Endothelial cell (in vitro differentiated cells): Measurements from ENCODE around the gene SRGAP3. TPM values are rescaled to one million over a fixed set of nuclear protein-coding genes. Genes with fewer than 3 reads are reported as not detected.

Experiments
- DNase-seq: peaks from one replicate; pipeline ENCODE4 v3.0.0; 2021; ENCODE audit warnings: low spot score
- H3K27ac Mint-ChIP-seq: one replicate; pipeline ENCODE4 v1.8.0; 2021; ENCODE audit warnings: mixed read lengths, inconsistent platforms; ENCODE audit not compliant: unreplicated experiment
- H3K27me3 Mint-ChIP-seq: one replicate; pipeline ENCODE4 v1.8.0; 2021; ENCODE audit warnings: mild to moderate bottlenecking, moderate library complexity, mixed read lengths, inconsistent platforms; ENCODE audit not compliant: unreplicated experiment
- H3K36me3 Mint-ChIP-seq: one replicate; pipeline ENCODE4 v1.8.0; 2021; ENCODE audit warnings: mild to moderate bottlenecking, low read depth, mixed read lengths, inconsistent platforms; ENCODE audit not compliant: unreplicated experiment
- H3K4me1 Mint-ChIP-seq: one replicate; pipeline ENCODE4 v1.8.0; 2021; ENCODE audit warnings: mild to moderate bottlenecking, mixed read lengths, inconsistent platforms; ENCODE audit not compliant: unreplicated experiment
- H3K4me3 Mint-ChIP-seq: one replicate; pipeline ENCODE4 v1.8.0; 2021; ENCODE audit warnings: mild to moderate bottlenecking, mixed read lengths, inconsistent platforms; ENCODE audit not compliant: unreplicated experiment
- H3K9me3 Mint-ChIP-seq: one replicate; pipeline ENCODE4 v1.8.0; 2021; ENCODE audit warnings: mixed read lengths, inconsistent platforms; ENCODE audit not compliant: unreplicated experiment
- CTCF ChIP-seq: fragments of 200-600 bp; sonication (generic); IDR thresholded peaks from one replicate; pipeline ENCODE4 v1.5.0; 2021; ENCODE audit warnings: antibody characterized with exemption; ENCODE audit not compliant: unreplicated experiment
- total RNA-seq: library from RNA; stranded (reverse); fragmentation: NEBNext Ultra II Directional; extraction: Animal tissue kit (Norgen Biotek cat#: 25700); gene quantifications from one replicate; pipeline ENCODE4 v1.2.1, GENCODE V29; 2021; ENCODE audit not compliant: unreplicated experiment

SRGAP3 gene
- total RNA-seq, 1 donor from 2014 or later, result 12.0 TPM

GRCh38 chr3:9139366-9139765 lies 110.1 kb downstream of the SRGAP3 start:
- Mint-ChIP-seq H3K36me3 (no peaks in the 10 kb centered on the region), H3K4me1 (no peaks in the 10 kb centered on the region), H3K27me3 (peaks cover 6% of the 10 kb centered on the region), H3K9me3 (peaks cover 6% of the 10 kb centered on the region), H3K4me3 (no peak overlapping the region), H3K27ac (no peak overlapping the region)
- no peak for DNase-seq
- TF ChIP-seq CTCF, result no peak

- H3K27ac Mint-ChIP-seq, result no peak overlapping the region
- DNase-seq, result no peak
- no peaks in the 10 kb centered on the region for H3K36me3 Mint-ChIP-seq
- H3K27me3 Mint-ChIP-seq, result peaks cover 4% of the 10 kb centered on the region
- H3K9me3 Mint-ChIP-seq, result peaks cover 6% of the 10 kb centered on the region
- TF ChIP-seq CTCF, result no peak
- no peaks in the 10 kb centered on the region for H3K4me1 Mint-ChIP-seq
- H3K4me3 Mint-ChIP-seq, result no peak overlapping the region
These were observed 111.8 kb downstream of the SRGAP3 start for GRCh38 chr3:9137676-9138075.

GRCh38 chr3:9136746-9137465 lies 112.5 kb downstream of the SRGAP3 start:
- Mint-ChIP-seq H3K27me3 (peaks cover 4% of the 10 kb centered on the region), H3K4me3 (peak overlapping the region; percentile 31), H3K27ac (no peak overlapping the region), H3K36me3 (no peaks in the 10 kb centered on the region), H3K4me1 (no peaks in the 10 kb centered on the region), H3K9me3 (peaks cover 6% of the 10 kb centered on the region)
- no peak for DNase-seq
- TF ChIP-seq CTCF, result no peak

GRCh38 chr3:9135930-9136525 lies 113.4 kb downstream of the SRGAP3 start:
- peaks cover 6% of the 10 kb centered on the region for H3K9me3 Mint-ChIP-seq
- peaks cover 4% of the 10 kb centered on the region for H3K27me3 Mint-ChIP-seq
- H3K4me1 Mint-ChIP-seq, result no peaks in the 10 kb centered on the region
- H3K4me3 Mint-ChIP-seq, result peak overlapping the region; percentile 76
- DNase-seq, result peak; percentile 20
- no peaks in the 10 kb centered on the region for H3K36me3 Mint-ChIP-seq
- no peak for TF ChIP-seq CTCF
- no peak overlapping the region for H3K27ac Mint-ChIP-seq

GRCh38 chr3:9135526-9135925 lies 113.9 kb downstream of the SRGAP3 start:
- Mint-ChIP-seq H3K9me3 (peaks cover 6% of the 10 kb centered on the region), H3K4me3 (no peak overlapping the region), H3K27me3 (peaks cover 4% of the 10 kb centered on the region), H3K27ac (no peak overlapping the region), H3K36me3 (no peaks in the 10 kb centered on the region), H3K4me1 (no peaks in the 10 kb centered on the region)
- TF ChIP-seq CTCF, result no peak
- DNase-seq, result no peak
